Esophagus squamous epithelium (tissue), 5 donors: ENCODE measurements around the gene ARHGAP8. TPM values are rescaled to one million over a fixed set of nuclear protein-coding genes. Genes with fewer than 3 reads are reported as not detected.
A peak's percentile ranks its signal among the peaks of the same experiment; 100 is the strongest.

Experiments
- DNase-seq: peaks from one replicate; lab custom pipeline; 2025; lab: John Stamatoyannopoulos, UW
- H3K27ac ChIP-seq, 4 donors: fragments of 200-600 bp; sonication (generic); one replicate each; pipeline ENCODE4 v1.5.1; 2016 to 2019; ENCODE audit warnings: mild to moderate bottlenecking in 1 of 4
- H3K27me3 ChIP-seq, 4 donors: fragments of 200-600 bp; sonication (generic); 1 replicate in 3 of 4; 2 replicates in 1 of 4; pipeline versions ENCODE4 v1.5.1 to v1.6.0; 2017 to 2021; ENCODE audit warnings: antibody characterized with exemption in 1 of 4
- H3K36me3 ChIP-seq, 3 donors: fragments of 200-600 bp; sonication (generic); one replicate each; pipeline ENCODE4 v1.5.1; 2016 to 2019
- H3K4me1 ChIP-seq, 3 donors: fragments of 200-600 bp; sonication (generic); one replicate each; pipeline ENCODE4 v1.5.1; 2017 to 2019
- H3K4me3 ChIP-seq, 4 donors: fragments of 200-600 bp; sonication (generic); 1 replicate in 3 of 4; 2 replicates in 1 of 4; pipeline ENCODE4 v1.5.1; 2016 to 2019; ENCODE audit warnings: mild to moderate bottlenecking in 2 of 4, moderate library complexity in 1 of 4
- H3K9me3 ChIP-seq, 3 donors: fragments of 200-600 bp; sonication (generic); one replicate each; pipeline ENCODE4 v1.5.1; 2016 to 2019
- POLR2A ChIP-seq, 4 donors: fragments of 450-650 bp; IDR thresholded peaks; one replicate each; pipeline ENCODE4 v1.6.1; 2017; ENCODE audit warnings: antibody characterized with exemption in 4 of 4, mild to moderate bottlenecking in 4 of 4, moderate library complexity in 3 of 4
- WGBS, 2 donors: methylation state at CpG; one replicate each; pipeline ENCODE4 v1.1.5; 2018; 5-methylcytosine and 5-hydroxymethylcytosine counted together
- intact Hi-C: fragments of 100-400 bp; cut with DNase I; formaldehyde crosslinking; loops from one replicate; pipeline ENCODE4 v1.15.0; 2022
- total RNA-seq, 4 donors: library from RNA; depleted of rRNA; stranded (reverse); fragments of >200 nt; gene quantifications; one replicate each; pipeline ENCODE4 v1.1.0, GENCODE V29; 2016
- TF ChIP-seq, protein P1 (sequence below), 6 experiments: fragments of 450-650 bp in 4 of 6; fragments of 200-600 bp in 2 of 6; sonication (generic) in 2 of 6; IDR thresholded peaks; one replicate each; pipeline ENCODE4 v1.5.1; 2016 to 2019; ENCODE audit warnings: antibody characterized with exemption in 6 of 6, mild to moderate bottlenecking in 4 of 6, moderate library complexity in 4 of 6
- donor health status: DM: yes; HTN: yes; CAD: no.

Gene ARHGAP8
- total RNA-seq, 4 donors from 2014 or later, result 3.6 to 15.0 (median 11.5) TPM

DNA sequence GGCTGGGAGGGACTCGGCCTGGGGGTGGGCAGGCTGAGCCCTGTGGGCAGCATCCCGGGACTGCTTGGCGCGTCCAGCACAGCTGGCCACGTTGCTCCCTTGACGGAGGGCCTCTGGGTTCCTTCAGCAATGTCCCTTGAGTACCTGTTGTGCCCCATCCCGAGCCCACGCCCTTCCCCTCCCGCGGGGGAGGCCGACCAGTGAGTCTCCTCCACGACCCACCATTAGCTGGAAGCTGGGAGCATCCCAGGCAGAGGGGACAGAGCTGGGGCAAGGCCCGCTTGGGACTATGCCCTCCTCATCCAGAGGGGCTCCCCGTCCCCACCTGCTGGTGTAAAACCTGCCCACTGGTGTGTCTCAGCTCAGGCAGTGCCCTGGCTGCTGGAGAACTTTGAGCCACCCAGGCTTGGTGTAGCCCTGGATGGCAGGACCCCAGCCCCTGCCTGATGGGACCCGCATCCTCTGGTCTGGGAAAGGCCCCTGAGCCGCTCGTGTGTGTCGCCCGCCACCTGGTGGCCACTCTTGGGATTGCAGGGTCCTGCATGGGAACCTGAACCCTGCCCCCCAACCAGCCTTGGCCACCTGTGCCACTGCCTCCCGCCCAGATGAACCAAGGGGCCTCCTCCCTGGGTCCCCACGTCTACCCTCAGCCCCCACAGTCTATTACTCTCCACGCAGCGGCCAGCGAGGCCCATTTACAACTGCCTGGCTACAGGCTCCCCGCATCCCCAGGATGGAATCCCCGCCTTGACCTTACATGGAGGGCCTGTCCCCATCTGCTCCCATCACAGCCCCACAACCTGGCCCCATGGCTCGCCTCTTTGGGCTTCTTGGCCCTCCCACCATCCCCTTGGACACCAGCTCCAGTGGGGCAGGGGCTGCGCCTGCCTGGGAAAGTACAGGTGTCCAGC lies 16.6 kb upstream of the ARHGAP8 start:
- 5 to 41% methylated on average over 4 to 12 of the region's 28 CpGs for WGBS, 2 donors
- no peak overlapping the region for H3K4me3 ChIP-seq
- peaks cover 0 to 52% (median 3%) of the 10 kb centered on the region in 4 donors for H3K27me3 ChIP-seq
- DNase-seq, result no peak
- H3K27ac ChIP-seq, result no peak overlapping the region
- TF ChIP-seq POLR2A (IDR thresholded peaks at IDR 0.05), result no peak
- TF ChIP-seq, protein P1, sequence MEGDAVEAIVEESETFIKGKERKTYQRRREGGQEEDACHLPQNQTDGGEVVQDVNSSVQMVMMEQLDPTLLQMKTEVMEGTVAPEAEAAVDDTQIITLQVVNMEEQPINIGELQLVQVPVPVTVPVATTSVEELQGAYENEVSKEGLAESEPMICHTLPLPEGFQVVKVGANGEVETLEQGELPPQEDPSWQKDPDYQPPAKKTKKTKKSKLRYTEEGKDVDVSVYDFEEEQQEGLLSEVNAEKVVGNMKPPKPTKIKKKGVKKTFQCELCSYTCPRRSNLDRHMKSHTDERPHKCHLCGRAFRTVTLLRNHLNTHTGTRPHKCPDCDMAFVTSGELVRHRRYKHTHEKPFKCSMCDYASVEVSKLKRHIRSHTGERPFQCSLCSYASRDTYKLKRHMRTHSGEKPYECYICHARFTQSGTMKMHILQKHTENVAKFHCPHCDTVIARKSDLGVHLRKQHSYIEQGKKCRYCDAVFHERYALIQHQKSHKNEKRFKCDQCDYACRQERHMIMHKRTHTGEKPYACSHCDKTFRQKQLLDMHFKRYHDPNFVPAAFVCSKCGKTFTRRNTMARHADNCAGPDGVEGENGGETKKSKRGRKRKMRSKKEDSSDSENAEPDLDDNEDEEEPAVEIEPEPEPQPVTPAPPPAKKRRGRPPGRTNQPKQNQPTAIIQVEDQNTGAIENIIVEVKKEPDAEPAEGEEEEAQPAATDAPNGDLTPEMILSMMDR (IDR thresholded peaks at IDR 0.05), result peak; percentile 96 to 100 (median 98)
- intact Hi-C loops, result no loop called here
- H3K4me1 ChIP-seq, result peaks cover 0 to 28% (median 0%) of the 10 kb centered on the region in 3 donors
- H3K9me3 ChIP-seq, result no peaks in the 10 kb centered on the region
- H3K36me3 ChIP-seq, result peaks cover 0 to 12% (median 0%) of the 10 kb centered on the region in 3 donors

DNA sequence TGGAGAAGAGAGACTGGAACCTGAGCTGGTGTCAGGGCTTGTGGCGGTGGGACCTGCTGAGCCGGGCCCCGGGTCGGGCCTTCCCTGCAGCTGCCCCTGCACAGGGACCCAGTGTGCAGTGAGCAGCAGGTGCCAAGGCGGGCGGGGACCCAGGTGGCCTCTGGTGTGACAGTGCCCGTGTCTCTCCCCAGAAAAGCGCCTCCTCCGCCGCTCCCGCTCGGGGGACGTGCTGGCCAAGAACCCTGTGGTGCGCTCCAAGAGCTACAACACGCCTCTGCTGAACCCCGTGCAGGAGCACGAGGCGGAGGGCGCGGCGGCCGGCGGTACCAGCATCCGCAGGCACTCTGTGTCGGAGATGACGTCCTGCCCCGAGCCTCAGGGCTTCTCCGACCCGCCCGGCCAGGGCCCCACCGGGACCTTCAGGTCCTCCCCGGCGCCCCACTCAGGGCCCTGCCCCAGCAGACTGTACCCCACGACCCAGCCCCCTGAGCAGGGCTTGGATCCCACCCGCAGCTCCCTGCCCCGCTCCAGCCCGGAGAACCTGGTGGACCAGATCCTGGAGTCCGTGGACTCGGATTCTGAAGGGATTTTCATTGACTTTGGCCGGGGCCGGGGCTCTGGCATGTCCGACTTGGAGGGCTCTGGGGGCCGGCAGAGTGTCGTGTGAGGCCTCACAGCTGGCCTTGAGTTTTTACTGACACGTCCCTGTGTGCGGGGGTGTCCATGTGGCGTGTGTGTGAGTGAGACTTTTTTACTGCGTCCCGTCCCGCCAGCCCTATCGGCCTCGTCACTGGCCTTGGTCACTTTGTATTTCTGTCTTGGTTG lies 15.6 kb upstream of the ARHGAP8 start:
- intact Hi-C loops, result no loop called here
- WGBS, 2 donors, result 48% methylated on average over 6 of the region's 52 CpGs; no CpG with 5 or more reads in 1 of the 2 donors
- DNase-seq, result no peak

DNA sequence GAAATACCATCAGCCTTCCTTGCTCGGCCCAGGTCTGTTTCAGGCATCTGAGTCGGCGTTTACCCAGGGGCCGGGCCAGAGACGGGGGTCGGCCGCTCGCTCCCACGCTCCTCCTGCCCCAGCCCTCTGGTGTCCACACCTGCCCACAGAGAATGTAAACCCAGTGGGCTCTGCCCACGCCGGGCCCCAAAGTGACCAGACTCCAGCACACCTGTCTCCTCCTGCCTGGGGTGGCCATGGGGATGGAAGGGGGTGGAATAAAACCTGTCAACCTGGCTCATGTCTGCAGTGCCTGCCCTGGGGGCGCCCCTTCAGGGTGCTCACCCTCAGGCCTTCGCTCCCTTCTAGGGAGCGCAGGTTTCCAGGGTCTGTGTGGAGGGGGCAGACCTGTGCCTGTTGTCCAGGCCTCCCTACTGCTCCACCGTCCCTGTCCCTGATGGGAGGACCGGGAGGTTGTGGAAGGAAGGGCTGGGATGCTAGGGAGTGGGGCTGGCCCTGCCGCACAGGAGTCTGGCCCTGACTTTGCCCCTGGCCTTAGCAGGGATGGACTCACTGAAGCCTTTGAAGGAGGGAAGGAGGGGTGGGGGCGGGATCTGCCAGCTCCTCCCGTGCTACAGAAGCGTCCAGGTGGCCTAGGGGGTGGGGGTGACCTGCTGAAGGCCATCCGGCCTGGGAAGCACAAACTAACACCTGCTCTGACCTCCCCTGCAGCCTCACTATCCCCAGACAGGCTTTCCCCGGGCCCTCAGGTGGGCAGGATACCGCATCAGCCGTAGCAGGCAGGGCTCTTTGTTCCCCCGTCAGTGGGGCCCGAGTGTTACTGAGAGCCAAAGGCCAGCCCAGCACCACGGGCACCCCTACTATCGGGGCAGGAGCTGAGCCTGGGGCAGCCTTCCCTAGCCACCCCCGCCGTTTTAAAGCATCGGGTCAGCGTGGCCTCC lies 14.7 kb upstream of the ARHGAP8 start:
- intact Hi-C loops, result no loop called here
- WGBS, 2 donors, result 59 to 72% methylated on average over 4 to 17 of the region's 32 CpGs
- DNase-seq, result no peak

More for the DNA sequence above, 15.6 kb upstream of the ARHGAP8 start:
- peaks cover 0 to 6% (median 0%) of the 10 kb centered on the region in 3 donors for H3K36me3 ChIP-seq
- peaks cover 0 to 53% (median 3%) of the 10 kb centered on the region in 4 donors for H3K27me3 ChIP-seq
- H3K4me3 ChIP-seq, result no peak overlapping the region
- H3K4me1 ChIP-seq, result peaks cover 0 to 28% (median 0%) of the 10 kb centered on the region in 3 donors
- H3K27ac ChIP-seq, result no peak overlapping the region
- no peaks in the 10 kb centered on the region for H3K9me3 ChIP-seq
- no peak for TF ChIP-seq POLR2A (IDR thresholded peaks at IDR 0.05)
- TF ChIP-seq, protein P1 (IDR thresholded peaks at IDR 0.05), result no peak

DNA sequence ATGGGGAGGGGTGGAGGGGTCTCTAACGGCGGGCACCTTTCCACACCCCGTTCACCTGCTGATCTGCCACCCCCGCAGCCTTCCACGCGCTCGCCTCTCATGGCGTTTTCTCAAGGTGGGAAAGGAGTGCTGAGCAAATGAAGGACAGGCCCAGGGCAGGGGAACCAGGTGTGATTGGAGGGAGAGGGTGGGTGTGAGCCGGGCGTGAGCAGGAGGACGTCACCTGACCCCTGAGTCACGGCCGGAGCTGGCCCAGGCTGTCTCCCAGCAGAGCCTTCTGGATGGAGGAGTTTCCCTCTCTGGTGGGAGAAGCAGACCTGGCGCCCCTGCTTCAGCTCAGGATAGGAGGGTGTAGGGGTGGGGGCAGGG lies 14.0 kb upstream of the ARHGAP8 start:
- no peak overlapping the region for H3K4me3 ChIP-seq
- H3K27me3 ChIP-seq, result peaks cover 0 to 61% (median 3%) of the 10 kb centered on the region in 4 donors
- no peaks in the 10 kb centered on the region for H3K9me3 ChIP-seq
- DNase-seq, result no peak
- TF ChIP-seq, protein P1 (IDR thresholded peaks at IDR 0.05), result no peak
- TF ChIP-seq POLR2A (IDR thresholded peaks at IDR 0.05), result no peak
- no peak overlapping the region for H3K27ac ChIP-seq
- WGBS, 2 donors, result 40% methylated on average over 4 of the region's 14 CpGs; no CpG with 5 or more reads in 1 of the 2 donors
- peaks cover 0 to 28% (median 0%) of the 10 kb centered on the region in 3 donors for H3K4me1 ChIP-seq
- intact Hi-C loops, result no loop called here
- H3K36me3 ChIP-seq, result no peaks in the 10 kb centered on the region

More for the DNA sequence above, 14.7 kb upstream of the ARHGAP8 start:
- no peak overlapping the region for H3K27ac ChIP-seq
- no peak for TF ChIP-seq POLR2A (IDR thresholded peaks at IDR 0.05)
- TF ChIP-seq, protein P1 (IDR thresholded peaks at IDR 0.05), result no peak
- H3K27me3 ChIP-seq, result peaks cover 0 to 57% (median 3%) of the 10 kb centered on the region in 4 donors
- no peak overlapping the region for H3K4me3 ChIP-seq
- no peaks in the 10 kb centered on the region for H3K9me3 ChIP-seq
- peaks cover 0 to 28% (median 0%) of the 10 kb centered on the region in 3 donors for H3K4me1 ChIP-seq
- H3K36me3 ChIP-seq, result no peaks in the 10 kb centered on the region
